Brain microvascular endothelial cell (primary cell): Measurements from ENCODE around the gene CFAP46.

ENCODE experiments used
- DNase-seq: peaks from one replicate; pipeline ENCODE4 v3.0.0-alpha.2; 2020
- H3K27ac ChIP-seq: fragments of 250-450 bp; sonication (Bioruptor Pico); 2 replicates; pipeline ENCODE4 v1.5.1; 2020; ENCODE audit warnings: mild to moderate bottlenecking, moderate library complexity
- H3K27me3 ChIP-seq: fragments of 250-450 bp; sonication (Bioruptor Pico); replicated peaks from 2 replicates; pipeline ENCODE4 v1.5.1; 2020; ENCODE audit warnings: mild to moderate bottlenecking
- H3K36me3 ChIP-seq: fragments of 250-450 bp; sonication (Bioruptor Pico); replicated peaks from 2 replicates; pipeline ENCODE4 v1.5.1; 2020; ENCODE audit warnings: mild to moderate bottlenecking
- H3K4me3 ChIP-seq: 2 replicates; pipeline ENCODE4 v1.5.1; 2011; ENCODE audit warnings: low read depth, mild to moderate bottlenecking, control low read depth, low read length, moderate library complexity
- in situ Hi-C: cut with HindIII; loops from 2 replicates; pipeline ENCODE4 v1.10.0; 2017; ENCODE audit warnings: low sequenced_read_pairs, low pct_ligation_motif_present
- TF ChIP-seq, protein P1 (sequence below): IDR thresholded peaks from 2 replicates; pipeline ENCODE4 v1.5.1; 2011; ENCODE audit warnings: low read depth, mild to moderate bottlenecking, moderate library complexity, low read length, control low read depth, inconsistent platforms; ENCODE audit errors: missing control alignments

The CFAP46 gene

DNA sequence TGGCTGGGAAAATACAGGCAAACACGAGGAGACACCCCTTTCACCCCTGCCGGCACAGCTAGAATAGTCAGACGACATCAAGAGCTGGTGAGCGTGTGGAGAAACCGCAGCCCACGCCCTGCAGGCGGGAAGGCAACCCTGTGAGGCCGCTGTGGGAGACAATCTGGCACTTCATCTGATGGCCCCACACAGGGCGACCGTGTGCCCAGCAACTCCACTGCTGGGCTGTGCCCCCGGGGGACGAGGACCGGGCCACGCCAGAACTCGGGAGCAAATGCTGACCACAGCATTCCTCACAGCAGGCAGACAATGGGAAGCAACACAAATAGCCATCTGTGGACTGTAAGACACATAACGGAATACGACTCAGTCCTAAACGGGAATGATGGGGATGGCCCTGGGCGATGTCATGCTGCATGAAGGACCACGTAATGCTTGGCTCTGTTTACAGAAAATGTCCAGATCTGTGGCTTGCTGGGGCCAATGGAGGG is 58.9 kb downstream of the CFAP46 start:
- Histone ChIP-seq H3K27me3 (peaks cover 23% of the 10 kb centered on the region), H3K36me3 (no peaks in the 10 kb centered on the region), H3K27ac (no peak overlapping the region), H3K4me3 (no peak overlapping the region)
- no peak for DNase-seq
- TF ChIP-seq, protein P1, sequence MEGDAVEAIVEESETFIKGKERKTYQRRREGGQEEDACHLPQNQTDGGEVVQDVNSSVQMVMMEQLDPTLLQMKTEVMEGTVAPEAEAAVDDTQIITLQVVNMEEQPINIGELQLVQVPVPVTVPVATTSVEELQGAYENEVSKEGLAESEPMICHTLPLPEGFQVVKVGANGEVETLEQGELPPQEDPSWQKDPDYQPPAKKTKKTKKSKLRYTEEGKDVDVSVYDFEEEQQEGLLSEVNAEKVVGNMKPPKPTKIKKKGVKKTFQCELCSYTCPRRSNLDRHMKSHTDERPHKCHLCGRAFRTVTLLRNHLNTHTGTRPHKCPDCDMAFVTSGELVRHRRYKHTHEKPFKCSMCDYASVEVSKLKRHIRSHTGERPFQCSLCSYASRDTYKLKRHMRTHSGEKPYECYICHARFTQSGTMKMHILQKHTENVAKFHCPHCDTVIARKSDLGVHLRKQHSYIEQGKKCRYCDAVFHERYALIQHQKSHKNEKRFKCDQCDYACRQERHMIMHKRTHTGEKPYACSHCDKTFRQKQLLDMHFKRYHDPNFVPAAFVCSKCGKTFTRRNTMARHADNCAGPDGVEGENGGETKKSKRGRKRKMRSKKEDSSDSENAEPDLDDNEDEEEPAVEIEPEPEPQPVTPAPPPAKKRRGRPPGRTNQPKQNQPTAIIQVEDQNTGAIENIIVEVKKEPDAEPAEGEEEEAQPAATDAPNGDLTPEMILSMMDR = no peak
- in situ Hi-C loops = no loop called here

DNA sequence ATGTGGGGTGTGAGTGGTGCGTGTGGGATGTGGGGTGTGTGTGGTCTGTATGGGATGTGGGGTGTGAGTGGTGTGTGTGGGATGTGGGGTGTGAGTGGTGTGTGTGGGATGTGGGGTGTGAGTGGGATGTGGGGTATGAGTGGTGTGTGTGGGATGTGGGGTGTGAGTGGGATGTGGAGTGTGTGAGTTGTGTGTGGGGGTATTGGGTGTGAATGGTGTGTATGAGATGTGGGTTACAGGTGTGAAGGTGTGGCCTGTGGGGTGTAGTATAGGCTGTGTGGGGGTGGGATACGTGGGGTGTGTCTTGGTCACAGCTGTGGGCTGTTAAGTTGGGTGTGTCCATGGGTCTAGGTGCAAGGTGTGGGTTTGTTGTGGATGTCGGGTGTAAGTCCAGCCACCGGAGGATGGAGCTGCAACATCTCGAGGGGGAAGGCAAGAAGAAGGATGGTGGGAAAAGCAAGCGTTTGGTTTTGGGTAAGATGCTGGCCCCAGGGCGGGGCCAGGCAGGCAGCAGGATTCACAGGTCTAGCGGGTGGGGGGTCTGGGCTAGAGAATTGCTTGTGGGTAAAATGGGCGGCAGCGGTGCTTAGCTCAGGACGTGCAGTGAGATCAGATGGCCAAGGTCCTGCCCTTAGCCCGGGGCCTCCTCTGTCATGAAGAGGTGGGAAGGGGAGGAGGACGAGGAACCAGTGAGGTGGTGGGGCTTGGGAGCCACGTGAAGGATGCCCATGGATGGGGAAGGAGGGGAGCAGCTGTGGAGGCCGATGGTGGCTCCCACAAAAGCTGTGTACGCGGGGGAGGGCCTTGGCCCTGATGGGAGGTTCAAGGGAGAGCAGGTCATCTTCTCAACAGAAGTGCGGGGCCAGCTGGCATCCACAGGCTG is 60.1 kb downstream of the CFAP46 start:
- TF ChIP-seq, protein P1 = no peak
- in situ Hi-C loops = no loop called here
- no peak for DNase-seq
- Histone ChIP-seq H3K36me3 (no peaks in the 10 kb centered on the region), H3K4me3 (no peak overlapping the region), H3K27me3 (peaks cover 26% of the 10 kb centered on the region), H3K27ac (no peak overlapping the region)

DNA sequence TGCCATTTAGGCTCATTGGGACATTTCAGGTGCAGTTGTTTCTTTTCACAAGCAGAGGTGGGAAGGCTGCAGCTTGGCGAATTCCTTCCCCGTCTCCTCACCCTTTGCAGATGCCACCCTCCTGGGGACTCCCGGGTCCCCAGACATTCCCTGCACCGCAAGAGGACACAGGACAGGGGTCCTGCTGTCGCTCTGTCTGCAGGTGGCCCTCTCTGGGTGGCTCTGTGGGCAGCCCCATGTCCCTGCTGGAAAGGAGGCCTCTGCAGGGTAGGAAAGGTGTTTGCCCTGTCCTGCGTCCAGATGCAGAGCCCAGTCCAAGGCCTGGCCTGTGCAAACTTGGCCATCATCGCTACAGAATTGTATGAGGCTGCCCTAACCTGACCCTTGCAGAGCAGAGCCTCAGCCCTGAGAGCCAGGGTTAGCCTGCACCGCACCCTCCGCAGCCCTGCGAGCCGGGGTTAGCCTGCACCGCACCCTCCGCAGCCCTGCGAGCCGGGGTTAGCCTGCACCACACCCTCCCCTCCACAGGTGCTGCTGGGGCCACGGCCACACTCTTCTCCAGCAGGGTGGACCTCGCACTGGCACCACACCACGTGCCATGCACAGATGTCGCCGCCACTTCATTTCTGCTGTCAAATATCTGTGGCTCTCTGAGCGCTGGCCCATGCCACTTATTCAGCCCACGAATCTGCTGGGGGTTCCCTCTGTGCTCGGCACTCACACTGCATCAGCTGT is 61.0 kb downstream of the CFAP46 start:
- DNase-seq = no peak
- in situ Hi-C loops = no loop called here
- Histone ChIP-seq H3K36me3 (no peaks in the 10 kb centered on the region), H3K4me3 (no peak overlapping the region), H3K27ac (no peak overlapping the region), H3K27me3 (peaks cover 26% of the 10 kb centered on the region)
- TF ChIP-seq, protein P1 = no peak

DNA sequence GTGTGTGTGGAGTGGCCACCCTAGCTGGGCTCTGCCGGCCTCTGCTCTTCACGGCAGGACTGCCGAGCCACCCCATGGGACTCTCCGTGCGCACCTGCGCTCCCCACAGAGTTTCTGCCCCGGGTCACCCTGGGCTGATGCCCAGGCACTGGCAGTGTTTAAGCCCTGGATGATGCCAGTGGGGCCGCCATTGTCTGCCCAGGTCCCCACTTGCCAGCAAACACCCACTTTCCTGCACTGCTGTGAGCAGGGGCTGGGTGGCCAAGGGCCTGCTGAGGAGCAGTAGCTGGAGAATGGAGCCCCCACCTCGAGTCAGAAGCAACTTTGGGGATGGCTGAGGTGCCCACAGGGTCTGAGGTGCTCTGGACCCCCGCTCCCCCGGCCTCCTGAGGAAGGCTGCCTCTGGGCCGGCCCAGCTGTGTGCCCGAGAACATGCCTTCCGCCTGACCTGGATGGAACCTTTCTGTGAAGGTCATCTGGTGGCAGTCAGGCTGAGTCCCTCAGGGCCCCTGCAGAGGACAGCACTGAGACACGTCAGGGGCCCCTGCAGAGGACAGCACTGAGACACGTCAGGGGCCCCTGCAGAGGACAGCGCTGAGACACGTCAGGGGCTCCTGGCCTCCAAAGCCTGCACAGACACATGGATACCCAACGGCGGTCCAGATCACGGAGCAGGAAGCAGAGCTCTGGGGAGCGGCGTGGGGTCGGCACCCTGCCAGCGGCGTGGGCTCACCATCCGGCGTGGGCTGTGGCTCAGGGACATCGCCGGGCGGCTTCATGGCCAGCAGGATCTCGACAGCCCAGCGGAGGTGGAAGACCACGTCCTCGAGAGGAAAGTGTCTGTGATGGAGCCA is 62.0 kb downstream of the CFAP46 start:
- Histone ChIP-seq H3K36me3 (no peaks in the 10 kb centered on the region), H3K27me3 (peaks cover 26% of the 10 kb centered on the region), H3K27ac (no peak overlapping the region), H3K4me3 (no peak overlapping the region)
- TF ChIP-seq, protein P1 = no peak
- no peak for DNase-seq
- in situ Hi-C loops = no loop called here

DNA sequence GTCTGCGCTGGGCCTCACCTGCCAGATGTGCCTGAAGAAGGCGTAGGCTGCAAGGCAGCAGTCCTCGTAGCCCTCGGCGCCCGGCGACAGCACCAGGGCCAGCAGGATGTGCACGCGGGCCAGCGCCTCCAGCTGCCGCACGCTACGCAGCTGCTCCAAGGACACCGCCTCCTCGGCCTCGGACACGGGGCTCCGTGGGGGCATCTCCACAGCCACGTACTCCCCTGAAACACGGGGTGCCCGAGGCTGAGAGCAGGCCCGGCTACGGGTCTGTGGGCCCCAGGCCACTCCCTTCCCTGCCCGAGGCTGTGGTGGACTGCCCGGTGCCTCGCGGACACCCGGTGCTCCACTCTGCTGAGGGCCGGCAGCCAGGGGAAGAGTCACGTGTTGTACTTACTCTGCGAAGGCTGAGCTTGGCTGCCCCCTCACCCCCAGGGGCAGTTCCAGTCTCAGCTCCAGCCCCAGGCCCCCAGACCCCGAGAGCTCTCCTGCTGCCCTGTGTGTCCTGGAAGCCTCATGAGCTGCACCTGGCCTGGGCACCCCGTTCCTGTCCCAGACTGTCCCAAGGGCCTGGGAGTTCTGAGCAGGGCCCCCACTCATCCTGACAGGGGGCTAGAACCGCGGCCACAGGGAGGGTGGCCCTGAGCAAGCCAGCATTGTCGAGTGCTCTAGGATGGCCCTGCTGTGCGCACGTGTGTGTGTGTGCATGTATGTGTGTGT is 62.8 kb downstream of the CFAP46 start:
- DNase-seq = no peak
- H3K36me3 ChIP-seq = no peaks in the 10 kb centered on the region
- TF ChIP-seq, protein P1 = no peak
- H3K27ac ChIP-seq = no peak overlapping the region
- H3K4me3 ChIP-seq = no peak overlapping the region
- in situ Hi-C loops = no loop called here
- peaks cover 26% of the 10 kb centered on the region for H3K27me3 ChIP-seq
